Stimulated activated CD4-positive, alpha-beta T cell treated with anti-CD3 and anti-CD28 coated beads, Interleukin-1b, Interleukin-23, amount 100 ng/mL, for 4 hours (primary cell): Measurements from ENCODE around the gene MYNN.

Experiments used
- DNase-seq, 2 donors: peaks; one replicate each; pipeline ENCODE4 v3.0.0-alpha.2; 2020; ENCODE audit warnings: low read depth in 2 of 2

Gene MYNN

DNA sequence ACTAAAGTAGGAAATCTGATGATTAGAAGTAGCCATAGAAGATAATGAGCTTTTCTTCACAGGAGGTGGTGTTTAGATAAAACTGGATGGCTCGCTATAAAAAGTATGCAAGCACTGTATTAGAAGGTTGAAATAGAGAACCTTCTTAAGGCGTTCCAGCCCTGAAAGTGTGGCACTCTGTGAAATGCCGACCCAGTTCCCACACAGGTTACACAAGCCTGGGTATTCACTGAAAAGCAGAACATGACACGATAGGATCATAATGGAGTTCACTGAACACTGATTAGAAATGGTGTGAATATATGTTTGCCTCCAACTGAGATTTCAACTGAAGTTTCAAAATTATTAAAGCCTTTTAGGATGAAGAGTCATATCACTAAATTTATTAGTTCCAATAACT lies 54.5 kb downstream of the MYNN start:
- DNase-seq: no peak

DNA sequence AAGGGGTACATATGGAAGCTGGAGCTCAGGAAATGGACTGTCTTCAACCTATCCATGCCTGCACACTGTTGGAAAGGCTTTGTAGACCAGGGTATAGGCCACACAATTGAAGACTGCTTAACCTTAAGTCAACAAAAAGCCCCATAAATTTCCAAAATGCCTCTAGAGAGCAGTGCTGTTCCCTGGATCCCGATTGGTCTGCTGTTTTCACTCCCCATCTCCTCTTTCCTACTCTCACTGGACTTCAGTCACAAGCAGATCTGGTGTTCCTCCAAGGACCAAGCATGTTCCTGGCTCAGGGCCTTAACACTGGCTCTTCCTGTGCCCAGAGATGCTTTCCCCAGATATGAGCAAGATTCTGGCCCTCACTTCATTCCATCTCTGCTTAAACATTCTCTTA lies 62.3 kb downstream of the MYNN start:
- no peak for DNase-seq

DNA sequence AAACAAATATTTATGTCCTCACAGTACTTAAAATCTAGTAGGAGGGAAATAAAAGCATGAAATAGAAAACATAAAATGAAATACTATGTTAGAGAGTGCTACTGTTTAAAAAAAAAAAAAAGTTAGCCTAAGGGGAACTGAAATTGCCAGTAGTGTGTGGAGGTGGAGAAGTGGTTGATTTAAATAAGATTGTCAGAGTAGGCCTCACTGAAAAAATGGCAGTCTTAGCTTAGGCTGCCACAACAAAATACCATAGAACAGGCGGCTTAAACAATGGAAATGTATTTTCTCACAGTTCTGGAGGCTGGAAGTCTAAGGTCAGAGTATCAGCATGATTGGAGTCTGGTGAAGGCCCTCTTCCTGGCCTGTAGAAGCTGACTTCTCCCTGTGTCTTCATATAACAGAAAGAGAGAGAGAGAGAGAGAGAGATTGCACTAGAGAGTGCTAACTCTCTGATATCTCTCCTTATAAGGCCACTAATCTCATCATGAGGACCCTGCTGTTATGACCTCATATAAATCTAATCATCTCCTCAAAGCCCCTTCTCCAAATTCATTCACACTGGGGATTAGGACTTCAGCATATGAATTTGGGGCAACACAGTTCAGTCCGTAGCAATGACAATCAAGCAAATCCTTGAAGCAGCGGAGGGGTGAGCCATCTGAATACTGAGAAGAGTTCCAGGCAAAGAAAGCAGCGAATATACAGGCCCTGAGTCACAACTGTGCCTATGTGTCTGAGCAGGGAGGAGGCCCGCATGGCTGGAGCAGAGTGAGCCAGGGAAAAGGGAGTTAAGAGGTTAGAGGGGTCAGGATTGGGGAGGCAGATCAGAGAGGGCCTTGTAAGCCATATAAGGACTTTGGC lies 63.1 kb downstream of the MYNN start:
- no peak for DNase-seq

DNA sequence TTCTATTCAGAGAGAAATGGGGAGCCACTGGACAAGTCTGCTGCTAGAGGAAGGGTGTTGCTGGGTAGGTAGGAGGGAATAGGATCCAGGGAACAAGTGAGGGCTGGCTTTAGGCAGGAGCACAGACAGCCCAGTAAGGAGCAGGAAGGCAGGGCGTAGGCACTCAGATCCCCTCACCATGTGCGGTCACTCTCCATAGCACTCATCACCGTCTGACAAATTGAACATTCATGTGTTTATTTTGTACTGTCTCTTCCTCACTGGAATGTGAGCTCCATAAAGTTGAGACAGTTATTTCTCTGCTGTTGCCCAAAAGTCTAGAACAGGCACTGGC lies 63.7 kb downstream of the MYNN start:
- DNase-seq: no peak

- DNase-seq: no peak
Observed at GRCh38 chr3:169838511-169839030, 65.4 kb downstream of the MYNN start.
